GM12892 (cell line): Measurements from ENCODE around the gene PDE6A.

Experiments used
- DNase-seq: peaks from one replicate; pipeline ENCODE4 v3.0.0; 2011; ENCODE audit not compliant: insufficient read length
- FAIRE-seq: peaks from 2 replicates; lab custom pipeline; 2011; peaks lifted over from hg19 to GRCh38; lab: Jason Lieb, UNC
- POLR2A ChIP-seq: IDR thresholded peaks from 2 replicates; pipeline ENCODE4 v1.6.1; 2011; ENCODE audit warnings: low read depth, low read length, control low read depth
- POLR2AphosphoS5 ChIP-seq: IDR thresholded peaks from 2 replicates; pipeline ENCODE4 v1.6.1; 2011; ENCODE audit warnings: low read depth, low read length, control low read depth
- TAF1 ChIP-seq: IDR thresholded peaks from 2 replicates; pipeline ENCODE4 v1.6.1; 2011; ENCODE audit warnings: low read depth, mild to moderate bottlenecking, control low read depth, low read length, borderline replicate concordance

Gene PDE6A

DNA sequence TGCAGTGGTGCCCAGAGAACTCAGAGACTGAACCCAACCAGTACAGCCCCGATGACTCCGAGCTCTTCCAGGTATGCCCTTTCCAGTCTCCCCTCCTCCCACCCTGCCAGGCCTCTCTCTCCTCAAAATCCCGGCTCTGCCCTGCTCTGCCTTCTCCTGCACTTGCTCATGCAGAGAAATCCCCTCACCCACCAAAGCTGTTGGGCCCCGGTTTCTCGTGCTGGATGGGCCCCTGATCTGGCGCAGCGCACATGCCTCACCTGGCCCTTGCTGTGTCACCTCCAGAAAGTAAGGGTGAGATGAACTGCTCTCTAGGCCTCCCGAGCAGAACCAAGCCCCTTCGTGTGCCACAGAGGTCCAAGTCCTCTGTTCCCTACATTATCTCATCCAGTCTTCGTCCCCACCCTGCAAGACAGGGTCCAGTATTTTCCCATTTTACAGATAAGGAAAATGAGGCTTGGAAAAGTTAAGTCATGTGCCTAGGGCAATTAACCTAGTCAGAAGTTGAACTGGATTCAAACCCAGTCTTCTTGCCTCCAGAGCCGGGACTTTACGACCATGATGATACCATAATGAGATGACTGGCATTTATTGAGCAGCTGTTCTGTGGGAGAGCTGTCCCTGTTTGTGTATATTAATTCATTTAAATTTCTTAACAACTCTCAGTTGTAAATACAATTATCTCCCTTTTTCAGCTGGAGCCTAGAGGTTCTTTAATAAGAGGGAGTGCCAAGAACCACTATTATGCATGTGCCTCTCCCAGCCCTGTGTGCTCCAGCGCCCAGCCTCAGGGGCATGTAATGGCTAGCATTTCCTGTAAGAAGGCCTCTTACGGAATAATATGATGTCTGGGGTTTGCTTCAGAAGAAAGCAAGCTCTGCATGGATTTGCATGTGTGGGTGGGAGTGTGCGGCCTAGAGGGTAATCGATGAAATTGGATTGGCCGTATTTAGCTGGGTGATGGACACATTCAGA, 123.8 kb downstream of the PDE6A start:
- DNase-seq (no peak), FAIRE-seq (no peak)
- no peak for TF ChIP-seq POLR2AphosphoS5
- TF ChIP-seq POLR2A, result no peak
- no peak for TF ChIP-seq TAF1

GRCh38 chr5:149820012-149820411, 124.6 kb downstream of the PDE6A start:
- TF ChIP-seq TAF1 (no peak), POLR2A (no peak), POLR2AphosphoS5 (no peak)
- DNase-seq, result no peak
- no peak for FAIRE-seq

DNA sequence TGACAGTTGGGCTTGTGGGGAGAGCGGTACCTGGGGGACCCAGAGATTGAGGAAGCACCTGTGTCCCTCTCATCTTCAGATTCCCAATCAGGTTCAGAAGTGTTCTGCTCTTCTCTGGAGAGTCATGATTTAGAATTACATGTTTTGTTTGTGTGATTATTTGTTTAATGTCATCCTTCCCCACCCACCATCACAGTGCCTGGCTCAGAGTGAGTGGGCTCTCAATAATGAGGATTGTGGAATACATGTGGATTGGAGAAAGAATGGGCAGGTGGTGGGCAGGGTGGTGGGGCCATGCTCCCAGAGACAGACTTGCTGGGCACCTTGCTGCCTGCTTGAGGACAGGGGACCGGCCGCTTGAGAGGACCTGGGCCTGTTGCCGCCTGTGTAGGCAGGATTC, 126.5 kb downstream of the PDE6A start:
- no peak for DNase-seq
- no peak for TF ChIP-seq TAF1
- TF ChIP-seq POLR2A, result no peak
- TF ChIP-seq POLR2AphosphoS5, result no peak
- no peak for FAIRE-seq

DNA sequence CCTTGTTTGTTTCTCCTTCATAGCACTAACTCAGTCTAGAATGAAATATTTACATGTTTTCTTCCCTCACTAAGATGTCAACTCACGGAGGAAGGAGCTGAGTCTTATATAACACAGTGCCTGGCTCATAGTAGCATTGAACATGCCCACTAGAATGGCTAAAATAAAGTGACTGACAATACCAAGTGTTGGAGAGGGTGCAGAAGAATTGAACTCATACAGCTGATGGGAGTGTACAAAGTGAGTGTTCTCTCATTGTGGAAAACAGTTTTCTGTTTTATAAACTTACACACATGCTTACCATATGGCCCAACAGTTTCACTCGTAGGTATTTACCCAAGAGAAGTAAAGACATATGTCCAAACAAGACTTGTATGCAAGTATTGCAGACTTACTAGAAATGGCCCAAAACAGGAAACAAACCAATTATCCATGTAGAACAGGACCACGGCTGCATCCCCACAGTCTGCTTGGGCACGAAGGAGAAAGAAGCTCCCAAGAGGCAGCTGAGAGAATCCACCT, 127.0 kb downstream of the PDE6A start:
- DNase-seq (no peak), FAIRE-seq (no peak)
- no peak for TF ChIP-seq POLR2AphosphoS5
- TF ChIP-seq POLR2A, result no peak

- no peak for FAIRE-seq
- no peak for DNase-seq
- TF ChIP-seq TAF1, result no peak
- TF ChIP-seq POLR2A, result no peak
- TF ChIP-seq POLR2AphosphoS5, result no peak
These were observed 127.9 kb downstream of the PDE6A start for GRCh38 chr5:149816661-149817060.

GRCh38 chr5:149811453-149811852, 133.1 kb downstream of the PDE6A start:
- TF ChIP-seq TAF1, result no peak
- TF ChIP-seq POLR2AphosphoS5, result no peak
- TF ChIP-seq POLR2A, result no peak
- no peak for DNase-seq
- no peak for FAIRE-seq

DNA sequence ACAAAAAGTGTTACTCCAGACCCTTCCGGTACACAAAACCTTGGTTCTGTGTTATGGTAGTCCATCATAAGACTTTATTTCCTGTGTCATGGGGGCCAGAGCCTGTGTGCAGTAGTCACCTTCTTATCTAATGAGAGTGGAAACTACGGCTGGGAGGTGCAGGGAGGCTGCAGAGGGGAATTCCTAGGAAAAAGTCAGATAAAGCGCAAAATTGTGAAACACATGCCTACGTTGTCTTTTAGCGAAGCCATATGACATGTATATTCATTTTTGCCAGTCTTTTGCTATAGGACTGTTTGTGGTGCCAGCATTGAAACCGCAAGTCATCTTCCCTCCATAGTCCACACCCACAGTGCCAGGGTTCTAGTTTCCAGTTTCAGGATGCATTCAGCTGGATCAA, 133.7 kb downstream of the PDE6A start:
- DNase-seq (no peak), FAIRE-seq (no peak)
- TF ChIP-seq POLR2AphosphoS5, result no peak
- no peak for TF ChIP-seq POLR2A
- TF ChIP-seq TAF1, result no peak

DNA sequence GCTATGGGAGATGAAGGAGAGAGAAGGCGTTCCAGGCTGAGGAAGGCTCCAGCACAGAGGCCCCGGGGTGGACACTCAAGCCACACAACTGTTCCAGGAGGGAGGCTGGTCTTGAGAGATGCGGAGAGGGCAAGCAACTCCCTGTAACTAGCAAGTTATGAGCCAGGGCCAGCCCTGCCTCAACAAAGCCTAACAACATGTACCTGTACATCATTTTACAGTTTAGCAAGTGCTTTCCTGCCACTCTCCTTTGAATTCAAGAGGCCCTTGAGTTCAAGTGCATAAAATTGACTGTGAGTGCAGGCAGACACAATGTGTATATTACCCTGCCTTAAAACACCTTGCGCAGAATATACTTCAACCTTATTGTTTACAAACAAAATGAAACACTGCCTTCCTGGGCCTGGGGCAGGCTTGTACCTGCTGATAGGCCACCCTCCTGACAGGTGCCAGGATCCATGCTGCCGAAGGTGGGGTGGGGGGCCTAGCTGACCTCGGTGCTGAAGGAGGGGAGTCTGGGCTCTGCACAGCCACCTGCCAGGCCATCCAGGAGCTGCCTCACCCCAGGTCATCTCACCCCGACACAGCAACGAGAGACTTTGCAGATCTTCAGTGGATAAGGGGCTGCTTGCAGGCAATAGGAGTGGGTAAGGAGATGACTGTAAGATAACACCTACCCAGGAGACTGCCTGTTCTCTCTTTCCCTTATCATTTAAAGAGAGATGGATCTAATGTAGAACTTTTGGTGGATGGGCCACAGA, 134.5 kb downstream of the PDE6A start:
- DNase-seq (no peak), FAIRE-seq (no peak)
- TF ChIP-seq POLR2AphosphoS5, result no peak
- TF ChIP-seq TAF1, result no peak
- no peak for TF ChIP-seq POLR2A

DNA sequence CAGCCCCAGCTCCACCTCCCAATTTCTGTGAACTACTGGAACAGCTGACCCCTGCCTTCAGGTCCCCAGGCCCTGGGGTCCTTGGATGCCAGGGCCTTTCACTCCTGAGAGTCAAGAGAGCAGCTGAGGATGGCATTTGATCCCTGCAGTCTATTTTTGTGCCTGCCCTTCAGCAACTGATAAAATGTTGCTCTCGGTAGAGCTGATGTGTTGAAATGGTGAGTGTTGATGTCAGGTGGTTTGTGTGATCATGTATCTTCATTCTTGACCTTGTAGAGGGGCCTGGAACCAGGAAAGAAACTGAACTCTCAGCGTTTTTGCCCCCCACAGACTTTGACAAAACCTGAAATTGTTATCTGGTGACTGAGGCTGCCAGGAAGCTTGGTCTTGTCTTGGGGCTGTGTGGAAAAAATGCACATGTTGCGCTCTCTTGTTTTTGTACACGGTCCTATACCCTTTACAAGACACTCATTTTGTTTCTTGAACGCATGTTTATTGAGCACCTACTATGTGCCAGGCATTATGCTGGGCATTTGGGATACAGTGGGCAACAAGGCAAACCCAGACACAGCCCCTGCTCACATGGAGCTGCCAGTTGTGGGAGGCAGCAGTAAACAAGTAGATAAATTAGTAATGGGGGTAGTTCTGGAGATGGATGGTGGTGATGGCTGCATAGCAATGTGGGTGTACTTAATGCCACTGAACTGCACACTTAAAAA, 136.2 kb downstream of the PDE6A start:
- TF ChIP-seq POLR2A, result no peak
- no peak for TF ChIP-seq POLR2AphosphoS5
- no peak for TF ChIP-seq TAF1
- FAIRE-seq, result no peak
- no peak for DNase-seq
